ENCODE data around the gene LEMD1. TPM values are rescaled to one million over a fixed set of nuclear protein-coding genes. Genes with fewer than 3 reads are reported as not detected.

Gene LEMD1
- polyA plus RNA-seq, 1 donor from 2014 or later: 67.6 TPM

DNA sequence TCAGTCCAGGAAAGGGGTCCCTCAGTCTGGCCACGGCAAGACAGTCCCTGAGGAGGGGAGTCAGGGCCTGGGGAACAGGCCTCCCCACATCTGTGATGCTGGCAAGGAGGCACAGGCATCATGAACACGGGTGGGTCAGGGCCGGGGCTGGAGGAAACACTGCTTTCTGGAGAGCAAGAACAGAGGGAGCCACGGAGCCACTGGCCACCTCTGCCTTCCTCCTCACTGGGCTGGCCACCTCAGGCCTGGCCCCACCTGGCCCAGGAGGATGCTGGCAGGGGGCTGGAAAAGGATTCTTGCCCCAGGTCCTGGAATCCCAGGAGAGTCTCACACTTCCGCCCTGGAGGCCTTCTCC is 18.2 kb upstream of the LEMD1 start:
- H4K20me1 ChIP-seq (ENCODE audit: insufficient read depth): no peaks in the 10 kb centered on the region
- TF ChIP-seq RAD21 (conservative IDR thresholded peaks at IDR 0.05): no peak
- TF ChIP-seq EZH2 (IDR thresholded peaks at IDR 0.05; ENCODE audit: borderline replicate concordance, insufficient read depth, low read length, poor library complexity, severe bottlenecking): no peak
- no peak for TF ChIP-seq CTCF (IDR thresholded peaks at IDR 0.05; ENCODE audit: poor library complexity, severe bottlenecking)
- TF ChIP-seq SMC3 (conservative IDR thresholded peaks at IDR 0.05; ENCODE audit: poor library complexity): no peak
- TF ChIP-seq, protein P1, sequence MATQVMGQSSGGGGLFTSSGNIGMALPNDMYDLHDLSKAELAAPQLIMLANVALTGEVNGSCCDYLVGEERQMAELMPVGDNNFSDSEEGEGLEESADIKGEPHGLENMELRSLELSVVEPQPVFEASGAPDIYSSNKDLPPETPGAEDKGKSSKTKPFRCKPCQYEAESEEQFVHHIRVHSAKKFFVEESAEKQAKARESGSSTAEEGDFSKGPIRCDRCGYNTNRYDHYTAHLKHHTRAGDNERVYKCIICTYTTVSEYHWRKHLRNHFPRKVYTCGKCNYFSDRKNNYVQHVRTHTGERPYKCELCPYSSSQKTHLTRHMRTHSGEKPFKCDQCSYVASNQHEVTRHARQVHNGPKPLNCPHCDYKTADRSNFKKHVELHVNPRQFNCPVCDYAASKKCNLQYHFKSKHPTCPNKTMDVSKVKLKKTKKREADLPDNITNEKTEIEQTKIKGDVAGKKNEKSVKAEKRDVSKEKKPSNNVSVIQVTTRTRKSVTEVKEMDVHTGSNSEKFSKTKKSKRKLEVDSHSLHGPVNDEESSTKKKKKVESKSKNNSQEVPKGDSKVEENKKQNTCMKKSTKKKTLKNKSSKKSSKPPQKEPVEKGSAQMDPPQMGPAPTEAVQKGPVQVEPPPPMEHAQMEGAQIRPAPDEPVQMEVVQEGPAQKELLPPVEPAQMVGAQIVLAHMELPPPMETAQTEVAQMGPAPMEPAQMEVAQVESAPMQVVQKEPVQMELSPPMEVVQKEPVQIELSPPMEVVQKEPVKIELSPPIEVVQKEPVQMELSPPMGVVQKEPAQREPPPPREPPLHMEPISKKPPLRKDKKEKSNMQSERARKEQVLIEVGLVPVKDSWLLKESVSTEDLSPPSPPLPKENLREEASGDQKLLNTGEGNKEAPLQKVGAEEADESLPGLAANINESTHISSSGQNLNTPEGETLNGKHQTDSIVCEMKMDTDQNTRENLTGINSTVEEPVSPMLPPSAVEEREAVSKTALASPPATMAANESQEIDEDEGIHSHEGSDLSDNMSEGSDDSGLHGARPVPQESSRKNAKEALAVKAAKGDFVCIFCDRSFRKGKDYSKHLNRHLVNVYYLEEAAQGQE (IDR thresholded peaks at IDR 0.05; ENCODE audit: borderline replicate concordance): no peak
- no peaks in the 10 kb centered on the region for H3K27me3 ChIP-seq (ENCODE audit: insufficient read depth, low read depth, low read length)
- peaks cover 4% of the 10 kb centered on the region for H3F3A ChIP-seq (ENCODE audit: insufficient read depth, low read length, poor library complexity, severe bottlenecking)
- no peaks in the 10 kb centered on the region for H3K9me2 ChIP-seq (ENCODE audit: insufficient read depth, low read length)
- H2AFZ ChIP-seq (ENCODE audit: low read depth, low read length): no peak overlapping the region
- no peak overlapping the region for H3K4me2 ChIP-seq (ENCODE audit: low read length)
- H3K9me3 ChIP-seq (ENCODE audit: low read length): no peaks in the 10 kb centered on the region
- no peak overlapping the region for H3K4me3 ChIP-seq (ENCODE audit: low read length)
- H3K9ac ChIP-seq (ENCODE audit: low read length): no peak overlapping the region
- H3K79me2 ChIP-seq (replicated peaks; ENCODE audit: insufficient read depth, low read length): peaks cover 4% of the 10 kb centered on the region
- no peak overlapping the region for H3K27ac ChIP-seq (ENCODE audit: low read length)
- H3K36me3 ChIP-seq (ENCODE audit: insufficient read depth, low read length): no peaks in the 10 kb centered on the region

DNA sequence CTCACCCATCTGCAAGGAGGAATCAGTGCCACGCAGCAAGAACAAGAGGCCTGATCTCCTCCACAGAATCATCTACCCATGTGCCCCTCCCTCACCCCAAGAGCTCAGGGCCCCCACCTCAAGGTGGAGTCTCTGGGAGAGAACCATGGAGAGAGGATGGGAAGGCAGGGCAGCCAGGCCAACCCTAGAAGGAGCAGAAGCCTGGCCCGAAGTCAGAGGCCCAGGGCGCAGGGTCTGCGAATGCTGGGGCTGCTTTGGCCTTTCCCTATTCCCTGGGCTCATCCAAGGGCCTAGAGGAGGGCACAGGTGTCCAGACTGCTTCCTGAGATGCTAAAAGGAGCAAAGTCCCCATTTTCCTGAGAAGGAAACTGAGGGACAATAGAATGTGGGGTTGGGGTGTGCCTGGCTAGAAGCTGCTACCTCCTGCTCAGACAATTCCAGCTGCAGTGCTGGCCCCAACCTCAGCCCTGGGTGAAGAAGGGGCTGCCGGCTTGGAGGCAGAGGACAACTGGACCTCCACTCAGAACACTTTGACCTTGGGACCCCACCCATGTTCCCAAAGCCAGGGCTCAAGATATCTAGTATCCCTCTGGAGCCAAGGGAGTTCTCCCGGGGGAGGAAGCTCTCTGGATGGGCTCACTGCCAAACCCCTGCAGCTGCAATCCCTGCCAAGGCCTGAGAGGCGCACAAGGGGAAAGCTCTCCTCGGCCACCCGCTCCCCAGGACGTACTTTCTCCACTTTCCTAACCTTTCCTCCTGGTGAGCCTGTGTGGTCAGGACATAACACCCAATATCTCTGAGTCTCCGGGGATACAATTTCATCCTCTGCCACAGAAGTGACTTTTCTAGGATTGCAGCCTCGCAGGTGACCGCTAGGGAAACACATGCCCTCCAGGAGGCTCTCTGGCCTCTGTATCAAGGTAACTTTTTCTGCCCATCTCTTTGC is 16.6 kb upstream of the LEMD1 start:
- H3K27me3 ChIP-seq (ENCODE audit: insufficient read depth, low read depth, low read length): no peaks in the 10 kb centered on the region
- no peak overlapping the region for H3K4me3 ChIP-seq (ENCODE audit: low read length)
- H4K20me1 ChIP-seq (ENCODE audit: insufficient read depth): no peaks in the 10 kb centered on the region
- H3K27ac ChIP-seq (ENCODE audit: low read length): no peak overlapping the region
- H3K9me3 ChIP-seq (ENCODE audit: low read length): no peaks in the 10 kb centered on the region
- no peaks in the 10 kb centered on the region for H3K9me2 ChIP-seq (ENCODE audit: insufficient read depth, low read length)
- no peak overlapping the region for H3K9ac ChIP-seq (ENCODE audit: low read length)
- H3K4me2 ChIP-seq (ENCODE audit: low read length): no peak overlapping the region
- no peak for TF ChIP-seq EZH2 (IDR thresholded peaks at IDR 0.05; ENCODE audit: borderline replicate concordance, insufficient read depth, low read length, poor library complexity, severe bottlenecking)
- TF ChIP-seq SMC3 (conservative IDR thresholded peaks at IDR 0.05; ENCODE audit: poor library complexity): no peak
- TF ChIP-seq EP300 (conservative IDR thresholded peaks at IDR 0.05; ENCODE audit: poor library complexity, severe bottlenecking): no peak
- no peak for TF ChIP-seq CTCF (IDR thresholded peaks at IDR 0.05; ENCODE audit: poor library complexity, severe bottlenecking)
- no peak for TF ChIP-seq POLR2AphosphoS5 (IDR thresholded peaks at IDR 0.05)
- TF ChIP-seq RAD21 (conservative IDR thresholded peaks at IDR 0.05): no peak
- no peak for TF ChIP-seq TAF1 (IDR thresholded peaks at IDR 0.05; ENCODE audit: low read depth)
- TF ChIP-seq, protein P1 (IDR thresholded peaks at IDR 0.05; ENCODE audit: borderline replicate concordance): no peak
- TF ChIP-seq MXI1 (conservative IDR thresholded peaks at IDR 0.05; ENCODE audit: poor library complexity, severe bottlenecking): no peak
- H3K36me3 ChIP-seq (ENCODE audit: insufficient read depth, low read length): no peaks in the 10 kb centered on the region
- no peak overlapping the region for H2AFZ ChIP-seq (ENCODE audit: low read depth, low read length)
- H3K79me2 ChIP-seq (replicated peaks; ENCODE audit: insufficient read depth, low read length): no peaks in the 10 kb centered on the region
- peaks cover 4% of the 10 kb centered on the region for H3F3A ChIP-seq (ENCODE audit: insufficient read depth, low read length, poor library complexity, severe bottlenecking)
